HL-60/S4 (cell line): Measurements from ENCODE around the gene HEPACAM.

Experiments
- in situ Hi-C: fragments of 300-500 bp; cut with MboI; formaldehyde crosslinking; loops from 2 replicates; pipeline ENCODE4 v1.14.3; 2022; ENCODE audit warnings: low sequenced_read_pairs

HEPACAM gene

DNA sequence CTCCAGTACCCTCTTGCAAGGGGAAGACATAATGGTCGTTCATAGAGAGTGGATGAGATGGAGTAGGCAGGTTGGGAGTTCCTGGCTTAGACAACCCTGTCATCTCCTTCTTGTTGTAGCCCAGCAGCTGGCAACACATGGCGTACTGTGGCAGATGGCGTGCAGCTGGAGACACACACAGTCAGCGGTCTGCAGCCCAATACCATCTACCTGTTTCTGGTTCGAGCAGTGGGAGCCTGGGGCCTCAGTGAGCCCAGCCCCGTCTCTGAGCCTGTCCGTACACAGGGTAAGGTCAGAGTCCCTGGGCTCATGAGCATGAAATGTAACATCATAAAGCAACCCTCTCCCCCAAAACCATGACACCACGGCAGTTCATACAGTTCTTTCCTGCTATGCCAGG, 61.9 kb downstream of the HEPACAM start:
- in situ Hi-C loops = no loop called here

DNA sequence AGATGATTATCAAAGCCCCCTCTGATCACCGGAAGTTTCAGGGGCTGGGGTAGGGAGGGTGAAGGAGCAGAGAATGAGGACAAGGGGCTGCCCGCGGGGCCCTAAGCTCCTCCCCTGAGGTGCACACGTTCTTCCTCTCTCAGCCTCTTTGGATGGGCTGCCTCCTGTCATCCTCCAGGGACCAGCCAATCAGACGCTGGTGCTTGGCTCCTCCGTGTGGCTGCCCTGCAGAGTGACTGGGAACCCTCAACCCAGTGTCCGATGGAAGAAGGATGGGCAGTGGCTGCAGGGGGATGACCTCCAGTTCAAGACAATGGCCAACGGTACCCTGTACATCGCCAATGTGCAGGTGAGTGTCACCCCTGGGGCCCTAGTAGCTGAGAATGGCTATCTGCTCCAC, 63.1 kb downstream of the HEPACAM start:
- in situ Hi-C loops = no loop called here

DNA sequence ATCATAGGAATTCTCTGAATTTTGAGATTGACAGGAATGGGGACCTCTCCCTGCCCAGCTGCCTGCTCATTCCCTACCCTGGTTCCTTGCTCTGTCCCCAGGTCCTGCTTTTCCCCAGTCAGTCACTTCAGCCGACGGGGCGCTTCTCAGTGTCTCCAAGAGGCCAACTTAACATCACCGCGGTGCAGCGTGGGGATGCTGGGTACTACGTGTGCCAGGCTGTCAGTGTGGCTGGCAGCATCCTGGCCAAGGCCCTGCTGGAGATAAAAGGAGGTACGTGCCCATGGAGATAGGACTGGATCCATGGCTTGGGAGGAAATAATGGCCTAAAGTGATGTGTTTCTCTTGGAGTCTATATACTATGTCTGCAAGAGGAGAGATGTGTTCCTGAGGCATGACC, 63.6 kb downstream of the HEPACAM start:
- in situ Hi-C loops = no loop called here

DNA sequence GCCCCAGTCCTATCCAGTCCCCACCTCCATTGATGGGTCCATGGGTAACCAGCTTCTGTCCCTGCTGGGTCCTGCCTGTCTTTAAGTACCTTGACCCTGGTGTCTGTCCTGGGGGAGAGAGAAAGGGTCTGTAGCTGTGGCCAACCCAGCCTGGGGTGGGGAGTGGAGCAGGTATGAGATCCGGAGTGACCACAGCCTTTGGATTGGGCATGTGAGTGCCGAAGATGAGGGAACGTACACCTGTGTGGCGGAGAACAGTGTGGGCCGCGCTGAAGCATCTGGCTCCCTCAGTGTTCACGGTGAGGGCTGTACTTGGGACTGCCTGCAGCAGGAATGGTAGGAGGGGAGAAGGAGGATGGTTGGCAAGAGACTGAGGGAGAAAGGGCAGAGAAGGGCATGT, 65.4 kb downstream of the HEPACAM start:
- in situ Hi-C loops = no loop called here

GRCh38 chr11:124869856-124870387, 65.9 kb downstream of the HEPACAM start:
- in situ Hi-C loops = no loop called here

DNA sequence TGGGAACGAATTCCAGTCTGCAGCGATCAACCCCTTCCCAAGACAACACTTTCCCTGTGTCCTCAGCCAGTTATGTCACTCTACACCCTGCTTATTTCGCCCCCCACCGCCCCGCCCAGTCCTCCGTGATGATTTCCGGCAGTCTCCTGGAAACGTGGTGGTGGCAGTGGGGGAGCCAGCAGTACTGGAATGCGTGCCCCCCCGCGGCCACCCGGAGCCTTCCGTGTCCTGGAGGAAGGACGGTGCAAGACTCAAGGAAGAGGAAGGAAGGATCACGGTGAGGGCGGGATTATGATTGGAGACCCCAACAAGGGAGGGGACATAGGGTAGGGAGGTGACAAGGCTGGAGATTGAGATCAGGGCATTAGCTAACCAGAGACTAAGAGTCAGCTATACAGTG, 66.5 kb downstream of the HEPACAM start:
- in situ Hi-C loops = no loop called here
